HepG2 (cell line): ENCODE measurements around the gene PERCC1. TPM values are rescaled to one million over a fixed set of nuclear protein-coding genes. Genes with fewer than 3 reads are reported as not detected.

Experiments used
- CC2D1A ChIP-seq: sonication (generic); formaldehyde crosslinking; IDR thresholded peaks from 2 replicates; pipeline ENCODE4 v1.8.1; 2023; ENCODE audit warnings: mild to moderate bottlenecking, missing genetic modification reagents
- GATAD1 ChIP-seq: IDR thresholded peaks from 2 replicates; pipeline ENCODE4 v1.6.1; 2016; ENCODE audit warnings: missing genetic modification reagents, missing compliant biosample characterization
- JUNB ChIP-seq: sonication (generic); formaldehyde crosslinking; IDR thresholded peaks from 2 replicates; pipeline ENCODE4 v1.8.0; 2022; ENCODE audit warnings: missing genetic modification reagents, mild to moderate bottlenecking, borderline replicate concordance
- JUND ChIP-seq: sonication (generic); formaldehyde crosslinking; IDR thresholded peaks from 2 replicates; pipeline ENCODE4 v1.8.0; 2022; ENCODE audit warnings: mild to moderate bottlenecking, missing genetic modification reagents
- MTF1 ChIP-seq: sonication (generic); formaldehyde crosslinking; IDR thresholded peaks from 2 replicates; pipeline ENCODE4 v1.5.0; 2020; ENCODE audit warnings: missing genetic modification reagents
- NCOR1 ChIP-seq: fragments of 200-600 bp; sonication (generic); IDR thresholded peaks from 2 replicates; pipeline ENCODE4 v1.7.0; 2017; ENCODE audit warnings: antibody characterized with exemption, low read length, borderline replicate concordance
- PHF8 ChIP-seq: sonication (generic); formaldehyde crosslinking; IDR thresholded peaks from 2 replicates; pipeline ENCODE4 v1.5.0; 2020; ENCODE audit warnings: missing genetic modification reagents
- ZNF234 ChIP-seq: sonication (generic); formaldehyde crosslinking; conservative IDR thresholded peaks from 2 replicates; pipeline ENCODE4 v1.5.1; 2020; ENCODE audit warnings: mild to moderate bottlenecking, missing genetic modification reagents
- ZNF343 ChIP-seq: sonication (generic); formaldehyde crosslinking; IDR thresholded peaks from 2 replicates; pipeline ENCODE4 v1.4.0; 2020; ENCODE audit warnings: mild to moderate bottlenecking, missing genetic modification reagents
- ZNF619 ChIP-seq: sonication (generic); formaldehyde crosslinking; IDR thresholded peaks from 2 replicates; pipeline ENCODE4 v1.4.0; 2020; ENCODE audit warnings: mild to moderate bottlenecking, missing genetic modification reagents
- ZNF792 ChIP-seq: IDR thresholded peaks from 2 replicates; pipeline ENCODE4 v1.6.1; 2016
- polyA plus RNA-seq, 8 experiments: library from polyadenylated mRNA; depleted of rRNA in 3 of 8; stranded (reverse) in 7 of 8; unstranded in 1 of 8; fragments of >200 nt; fragmentation: Illumina TruSeq in 4 of 8; extraction: Trizol in 4 of 8; gene quantifications; 2 replicates each; pipeline versions ENCODE4 v1.2.1 to v1.2.3, GENCODE V29; 2011 to 2016; ENCODE audit warnings: low read depth in 4 of 8, missing spikeins in 1 of 8, mixed read lengths in 1 of 8; ENCODE audit not compliant: insufficient read depth in 1 of 8
- total RNA-seq, 5 experiments: library from RNA; depleted of rRNA; stranded (reverse); fragments of >200 nt; fragmentation: Illumina TruSeq; extraction: Trizol; gene quantifications; 2 replicates each; pipeline ENCODE4 v1.2.3, GENCODE V29; 2016; ENCODE audit warnings: low read depth in 1 of 5
- TF ChIP-seq, protein P1 (sequence below): sonication (generic); formaldehyde crosslinking; IDR thresholded peaks from 2 replicates; pipeline ENCODE4 v1.4.0; 2020; ENCODE audit warnings: missing genetic modification reagents
- TF ChIP-seq, protein P2 (sequence below): sonication (generic); formaldehyde crosslinking; IDR thresholded peaks from 2 replicates; pipeline ENCODE4 v1.4.0; 2020; ENCODE audit warnings: missing genetic modification reagents
- TF ChIP-seq, protein P3 (sequence below): sonication (generic); formaldehyde crosslinking; IDR thresholded peaks from 2 replicates; pipeline ENCODE4 v1.5.0; 2020; ENCODE audit warnings: missing genetic modification reagents, mild to moderate bottlenecking, borderline replicate concordance
- TF ChIP-seq, protein P4 (sequence below): sonication (generic); formaldehyde crosslinking; IDR thresholded peaks from 2 replicates; pipeline ENCODE4 v1.4.0; 2020; ENCODE audit warnings: missing genetic modification reagents
- TF ChIP-seq, protein P5 (sequence below): IDR thresholded peaks from 2 replicates; pipeline ENCODE4 v1.6.1; 2016; ENCODE audit warnings: low read depth, missing genetic modification reagents, missing compliant biosample characterization

Gene PERCC1
- total and polyA plus RNA-seq, 2 of the 13 experiments (the other 11 are each of a cell fraction or from before 2014, with no cell fraction given) = 0.15 TPM; not detected in 1

DNA sequence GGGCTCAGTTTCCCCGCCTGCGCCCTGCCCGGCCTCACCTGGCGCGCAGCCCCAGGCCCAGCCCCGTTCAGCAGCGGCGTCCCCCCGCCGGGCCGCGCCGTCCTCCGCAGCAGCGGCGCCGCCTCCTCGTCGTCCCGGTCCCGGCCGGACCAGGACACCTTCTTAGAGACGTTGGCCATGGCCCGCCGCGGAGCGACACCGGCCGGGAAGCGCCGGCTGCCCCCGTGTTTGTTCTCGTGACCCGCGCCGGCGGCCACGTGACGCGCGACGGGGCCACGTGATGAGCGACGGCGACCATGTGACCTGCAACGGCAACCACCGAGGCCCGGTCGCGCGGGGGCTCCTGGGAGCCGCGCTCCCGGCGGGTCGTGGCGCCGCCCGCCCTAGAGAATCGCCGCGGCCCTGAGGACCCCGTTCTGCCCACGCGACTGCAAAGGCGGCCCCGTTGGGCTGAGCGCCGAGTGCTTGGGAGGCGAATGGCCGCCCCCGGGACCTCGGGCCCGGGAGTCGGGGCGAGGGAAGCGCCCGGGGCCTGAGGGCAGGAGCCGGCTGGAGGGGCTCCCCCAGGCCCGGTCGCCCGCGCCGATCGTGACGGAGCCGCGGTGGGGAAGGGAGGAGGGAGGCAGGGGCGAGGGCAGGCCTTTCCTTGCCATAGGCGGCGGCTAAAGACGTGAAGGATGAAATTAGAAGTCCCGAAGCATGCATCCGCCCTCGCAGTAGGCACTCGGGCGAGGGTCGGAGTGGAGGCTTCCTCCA, 44.1 kb downstream of the PERCC1 start, which contains the start of gene CLCN7 (continued):
- TF ChIP-seq, protein P1, sequence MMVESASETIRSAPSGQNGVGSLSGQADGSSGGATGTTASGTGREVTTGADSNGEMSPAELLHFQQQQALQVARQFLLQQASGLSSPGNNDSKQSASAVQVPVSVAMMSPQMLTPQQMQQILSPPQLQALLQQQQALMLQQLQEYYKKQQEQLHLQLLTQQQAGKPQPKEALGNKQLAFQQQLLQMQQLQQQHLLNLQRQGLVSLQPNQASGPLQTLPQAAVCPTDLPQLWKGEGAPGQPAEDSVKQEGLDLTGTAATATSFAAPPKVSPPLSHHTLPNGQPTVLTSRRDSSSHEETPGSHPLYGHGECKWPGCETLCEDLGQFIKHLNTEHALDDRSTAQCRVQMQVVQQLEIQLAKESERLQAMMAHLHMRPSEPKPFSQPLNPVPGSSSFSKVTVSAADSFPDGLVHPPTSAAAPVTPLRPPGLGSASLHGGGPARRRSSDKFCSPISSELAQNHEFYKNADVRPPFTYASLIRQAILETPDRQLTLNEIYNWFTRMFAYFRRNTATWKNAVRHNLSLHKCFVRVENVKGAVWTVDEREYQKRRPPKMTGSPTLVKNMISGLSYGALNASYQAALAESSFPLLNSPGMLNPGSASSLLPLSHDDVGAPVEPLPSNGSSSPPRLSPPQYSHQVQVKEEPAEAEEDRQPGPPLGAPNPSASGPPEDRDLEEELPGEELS (CRISPR knock-in tag) = peak; percentile 48; the same call in 1 of the 2 replicates
- TF ChIP-seq CC2D1A (CRISPR knock-in tag) = no peak
- TF ChIP-seq ZNF792 (CRISPR knock-in tag) = peak; percentile 63; the same call in 1 of the 2 replicates
- TF ChIP-seq, protein P2, sequence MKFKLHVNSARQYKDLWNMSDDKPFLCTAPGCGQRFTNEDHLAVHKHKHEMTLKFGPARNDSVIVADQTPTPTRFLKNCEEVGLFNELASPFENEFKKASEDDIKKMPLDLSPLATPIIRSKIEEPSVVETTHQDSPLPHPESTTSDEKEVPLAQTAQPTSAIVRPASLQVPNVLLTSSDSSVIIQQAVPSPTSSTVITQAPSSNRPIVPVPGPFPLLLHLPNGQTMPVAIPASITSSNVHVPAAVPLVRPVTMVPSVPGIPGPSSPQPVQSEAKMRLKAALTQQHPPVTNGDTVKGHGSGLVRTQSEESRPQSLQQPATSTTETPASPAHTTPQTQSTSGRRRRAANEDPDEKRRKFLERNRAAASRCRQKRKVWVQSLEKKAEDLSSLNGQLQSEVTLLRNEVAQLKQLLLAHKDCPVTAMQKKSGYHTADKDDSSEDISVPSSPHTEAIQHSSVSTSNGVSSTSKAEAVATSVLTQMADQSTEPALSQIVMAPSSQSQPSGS (CRISPR knock-in tag) = 0 out of 2 replicates have a peak, but pooled peaks have one; percentile 42
- 0 out of 2 replicates have a peak, but pooled peaks have one; percentile 13 for TF ChIP-seq JUND (CRISPR knock-in tag)
- TF ChIP-seq JUNB (CRISPR knock-in tag) = no peak
- peak; percentile 92; the same call in 1 of the 2 replicates for TF ChIP-seq ZNF343 (CRISPR knock-in tag)
- TF ChIP-seq ZNF234 = no peak
- peak; percentile 96 for TF ChIP-seq PHF8 (CRISPR knock-in tag)
- TF ChIP-seq GATAD1 (CRISPR knock-in tag) = peak; percentile 98
- TF ChIP-seq, protein P3, sequence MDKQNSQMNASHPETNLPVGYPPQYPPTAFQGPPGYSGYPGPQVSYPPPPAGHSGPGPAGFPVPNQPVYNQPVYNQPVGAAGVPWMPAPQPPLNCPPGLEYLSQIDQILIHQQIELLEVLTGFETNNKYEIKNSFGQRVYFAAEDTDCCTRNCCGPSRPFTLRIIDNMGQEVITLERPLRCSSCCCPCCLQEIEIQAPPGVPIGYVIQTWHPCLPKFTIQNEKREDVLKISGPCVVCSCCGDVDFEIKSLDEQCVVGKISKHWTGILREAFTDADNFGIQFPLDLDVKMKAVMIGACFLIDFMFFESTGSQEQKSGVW (CRISPR knock-in tag) = 0 out of 2 replicates have a peak, but pooled peaks have one; percentile 26
- no peak for TF ChIP-seq NCOR1
- TF ChIP-seq, protein P4, sequence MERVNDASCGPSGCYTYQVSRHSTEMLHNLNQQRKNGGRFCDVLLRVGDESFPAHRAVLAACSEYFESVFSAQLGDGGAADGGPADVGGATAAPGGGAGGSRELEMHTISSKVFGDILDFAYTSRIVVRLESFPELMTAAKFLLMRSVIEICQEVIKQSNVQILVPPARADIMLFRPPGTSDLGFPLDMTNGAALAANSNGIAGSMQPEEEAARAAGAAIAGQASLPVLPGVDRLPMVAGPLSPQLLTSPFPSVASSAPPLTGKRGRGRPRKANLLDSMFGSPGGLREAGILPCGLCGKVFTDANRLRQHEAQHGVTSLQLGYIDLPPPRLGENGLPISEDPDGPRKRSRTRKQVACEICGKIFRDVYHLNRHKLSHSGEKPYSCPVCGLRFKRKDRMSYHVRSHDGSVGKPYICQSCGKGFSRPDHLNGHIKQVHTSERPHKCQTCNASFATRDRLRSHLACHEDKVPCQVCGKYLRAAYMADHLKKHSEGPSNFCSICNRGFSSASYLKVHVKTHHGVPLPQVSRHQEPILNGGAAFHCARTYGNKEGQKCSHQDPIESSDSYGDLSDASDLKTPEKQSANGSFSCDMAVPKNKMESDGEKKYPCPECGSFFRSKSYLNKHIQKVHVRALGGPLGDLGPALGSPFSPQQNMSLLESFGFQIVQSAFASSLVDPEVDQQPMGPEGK (CRISPR knock-in tag) = peak; percentile 73
- no peak for TF ChIP-seq ZNF619 (CRISPR knock-in tag)
- TF ChIP-seq MTF1 (CRISPR knock-in tag) = peak; percentile 76; the same call in 1 of the 2 replicates
- TF ChIP-seq, protein P5, sequence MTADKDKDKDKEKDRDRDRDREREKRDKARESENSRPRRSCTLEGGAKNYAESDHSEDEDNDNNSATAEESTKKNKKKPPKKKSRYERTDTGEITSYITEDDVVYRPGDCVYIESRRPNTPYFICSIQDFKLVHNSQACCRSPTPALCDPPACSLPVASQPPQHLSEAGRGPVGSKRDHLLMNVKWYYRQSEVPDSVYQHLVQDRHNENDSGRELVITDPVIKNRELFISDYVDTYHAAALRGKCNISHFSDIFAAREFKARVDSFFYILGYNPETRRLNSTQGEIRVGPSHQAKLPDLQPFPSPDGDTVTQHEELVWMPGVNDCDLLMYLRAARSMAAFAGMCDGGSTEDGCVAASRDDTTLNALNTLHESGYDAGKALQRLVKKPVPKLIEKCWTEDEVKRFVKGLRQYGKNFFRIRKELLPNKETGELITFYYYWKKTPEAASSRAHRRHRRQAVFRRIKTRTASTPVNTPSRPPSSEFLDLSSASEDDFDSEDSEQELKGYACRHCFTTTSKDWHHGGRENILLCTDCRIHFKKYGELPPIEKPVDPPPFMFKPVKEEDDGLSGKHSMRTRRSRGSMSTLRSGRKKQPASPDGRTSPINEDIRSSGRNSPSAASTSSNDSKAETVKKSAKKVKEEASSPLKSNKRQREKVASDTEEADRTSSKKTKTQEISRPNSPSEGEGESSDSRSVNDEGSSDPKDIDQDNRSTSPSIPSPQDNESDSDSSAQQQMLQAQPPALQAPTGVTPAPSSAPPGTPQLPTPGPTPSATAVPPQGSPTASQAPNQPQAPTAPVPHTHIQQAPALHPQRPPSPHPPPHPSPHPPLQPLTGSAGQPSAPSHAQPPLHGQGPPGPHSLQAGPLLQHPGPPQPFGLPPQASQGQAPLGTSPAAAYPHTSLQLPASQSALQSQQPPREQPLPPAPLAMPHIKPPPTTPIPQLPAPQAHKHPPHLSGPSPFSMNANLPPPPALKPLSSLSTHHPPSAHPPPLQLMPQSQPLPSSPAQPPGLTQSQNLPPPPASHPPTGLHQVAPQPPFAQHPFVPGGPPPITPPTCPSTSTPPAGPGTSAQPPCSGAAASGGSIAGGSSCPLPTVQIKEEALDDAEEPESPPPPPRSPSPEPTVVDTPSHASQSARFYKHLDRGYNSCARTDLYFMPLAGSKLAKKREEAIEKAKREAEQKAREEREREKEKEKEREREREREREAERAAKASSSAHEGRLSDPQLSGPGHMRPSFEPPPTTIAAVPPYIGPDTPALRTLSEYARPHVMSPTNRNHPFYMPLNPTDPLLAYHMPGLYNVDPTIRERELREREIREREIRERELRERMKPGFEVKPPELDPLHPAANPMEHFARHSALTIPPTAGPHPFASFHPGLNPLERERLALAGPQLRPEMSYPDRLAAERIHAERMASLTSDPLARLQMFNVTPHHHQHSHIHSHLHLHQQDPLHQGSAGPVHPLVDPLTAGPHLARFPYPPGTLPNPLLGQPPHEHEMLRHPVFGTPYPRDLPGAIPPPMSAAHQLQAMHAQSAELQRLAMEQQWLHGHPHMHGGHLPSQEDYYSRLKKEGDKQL (CRISPR knock-in tag) = peak; percentile 58; the same call in 1 of the 2 replicates
